HUES48 (cell line): Measurements from ENCODE around the gene ZNF462.

Experiments used
- H3K27ac ChIP-seq: one replicate; pipeline ENCODE4 v1.7.0; 2013; ENCODE audit warnings: low read depth, low read length, inconsistent platforms
- H3K27me3 ChIP-seq: 2 replicates; pipeline ENCODE4 v1.6.1; 2013; ENCODE audit warnings: mild to moderate bottlenecking, low read length; ENCODE audit not compliant: control insufficient read depth, insufficient read depth
- H3K36me3 ChIP-seq: 2 replicates; pipeline ENCODE4 v1.6.1; 2013; ENCODE audit warnings: low read length; ENCODE audit not compliant: control insufficient read depth, insufficient read depth
- H3K4me1 ChIP-seq: 2 replicates; pipeline ENCODE4 v1.6.1; 2013; ENCODE audit warnings: mild to moderate bottlenecking, low read length; ENCODE audit not compliant: control insufficient read depth, insufficient read depth
- H3K4me3 ChIP-seq: 2 replicates; pipeline ENCODE4 v1.5.1; 2013; ENCODE audit warnings: mild to moderate bottlenecking, low read depth, low read length
- H3K9ac ChIP-seq: 2 replicates; pipeline ENCODE4 v1.6.1; 2013; ENCODE audit warnings: mild to moderate bottlenecking, low read depth, low read length, moderate library complexity
- H3K9me3 ChIP-seq: 2 replicates; pipeline ENCODE4 v1.6.1; 2013; ENCODE audit warnings: low read length; ENCODE audit not compliant: control insufficient read depth, insufficient read depth

The ZNF462 gene

DNA sequence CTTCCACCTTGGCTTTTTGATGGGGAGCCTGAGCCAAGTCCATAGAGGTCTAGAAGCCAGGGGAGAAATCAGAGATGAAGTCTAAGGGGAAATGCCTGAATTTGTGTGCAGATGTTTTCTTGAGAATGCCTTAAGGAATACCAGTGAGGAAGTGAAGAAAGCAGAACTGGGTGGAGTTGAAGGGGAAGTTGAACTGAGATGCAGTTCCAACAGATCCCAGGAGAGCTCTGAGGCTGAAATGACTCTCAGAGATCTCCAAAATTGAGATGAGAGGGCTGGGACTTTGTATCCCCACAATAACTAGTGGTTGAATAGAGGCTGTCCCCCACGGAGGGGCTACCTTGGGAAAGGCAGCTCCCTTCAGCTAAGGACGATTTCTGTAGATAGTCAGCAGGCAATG lies 197.1 kb downstream of the ZNF462 start:
- H3K27ac ChIP-seq, result no peak overlapping the region
- H3K4me1 ChIP-seq, result no peaks in the 10 kb centered on the region; the same call in 1 of the 2 replicates

More for the DNA sequence above, 197.1 kb downstream of the ZNF462 start:
- Histone ChIP-seq H3K9ac (no peak overlapping the region), H3K36me3 (no peaks in the 10 kb centered on the region), H3K4me3 (no peak overlapping the region), H3K9me3 (no peaks in the 10 kb centered on the region), H3K27me3 (no peaks in the 10 kb centered on the region)
